RWPE1 (cell line): Measurements from ENCODE around the gene KCND3.

Experiments
- CTCF ChIA-PET: fragments of 350-600 bp; sonication (Branson Sonifier 250); formaldehyde crosslinking; extraction: SDS; loops from one replicate; lab custom pipeline; 2021; lab: Yijun Ruan, JAX
- POLR2A ChIA-PET: fragments of 400-600 bp; formaldehyde crosslinking; extraction: SDS; loops from one replicate; lab custom pipeline; 2020; ENCODE audit warnings: antibody characterized with exemption; ENCODE audit not compliant: low non-redundant PET; lab: Yijun Ruan, JAX
- DNase-seq: peaks from one replicate; pipeline ENCODE4 v3.0.0; 2012; ENCODE audit warnings: low spot score
- H3K27ac ChIP-seq: fragments of 450-650 bp; 2 replicates; pipeline ENCODE4 v1.5.1; 2017
- CTCF ChIP-seq: fragments of 450-650 bp; conservative IDR thresholded peaks from 2 replicates; pipeline ENCODE4 v1.5.1; 2017; ENCODE audit warnings: low read depth, mild to moderate bottlenecking

Gene KCND3

GRCh38 chr1:111983500-111983899 is 6.0 kb downstream of the KCND3 start:
- no peak for TF ChIP-seq CTCF
- no peak overlapping the region for H3K27ac ChIP-seq
- DNase-seq: no peak
- ChIA-PET CTCF (no interaction called here), POLR2A (no interaction called here)

- H3K27ac ChIP-seq: no peak overlapping the region
- POLR2A ChIA-PET: no interaction called here
- TF ChIP-seq CTCF: no peak
- DNase-seq: no peak
- CTCF ChIA-PET: interaction anchor here (0.5 to 0.6 kb wide), 2 partner anchors 66 to 272 kb away, joined by 3 read pairs; no protein-coding TSS in a partner anchor
These were observed 7.0 kb downstream of the KCND3 start for GRCh38 chr1:111982428-111982827.

GRCh38 chr1:111981871-111982270 is 7.6 kb downstream of the KCND3 start:
- TF ChIP-seq CTCF: no peak
- ChIA-PET POLR2A (no interaction called here), CTCF (interaction anchor here (0.8 kb wide), 1 partner anchor 8 kb away, joined by 3 read pairs; no protein-coding TSS in a partner anchor)
- H3K27ac ChIP-seq: no peak overlapping the region
- no peak for DNase-seq

GRCh38 chr1:111981090-111981489 is 8.4 kb downstream of the KCND3 start:
- CTCF ChIA-PET: interaction anchor here (1.0 kb wide), 2 partner anchors 13 to 130 kb away, joined by 3 read pairs; no protein-coding TSS in a partner anchor
- POLR2A ChIA-PET: no interaction called here
- TF ChIP-seq CTCF: no peak
- DNase-seq: no peak
- H3K27ac ChIP-seq: no peak overlapping the region

GRCh38 chr1:111980686-111981085 is 8.8 kb downstream of the KCND3 start:
- no peak for TF ChIP-seq CTCF
- ChIA-PET CTCF (interaction anchor here (0.7 to 1.0 kb wide), 3 partner anchors 13 to 129 kb away, joined by 3 to 5 read pairs (median 3); no protein-coding TSS in a partner anchor), POLR2A (no interaction called here)
- H3K27ac ChIP-seq: no peak overlapping the region
- no peak for DNase-seq

GRCh38 chr1:111978695-111979094 is 10.8 kb downstream of the KCND3 start:
- TF ChIP-seq CTCF: no peak
- ChIA-PET CTCF (no interaction called here), POLR2A (no interaction called here)
- no peak overlapping the region for H3K27ac ChIP-seq
- no peak for DNase-seq
